Uterus (tissue), 2 donors: Measurements from ENCODE around the gene SORT1.

Experiments
- POLR2A ChIP-seq, 2 donors: fragments of 450-650 bp; IDR thresholded peaks; one replicate each; pipeline ENCODE4 v1.6.1; 2016; ENCODE audit warnings: antibody characterized with exemption in 2 of 2, mild to moderate bottlenecking in 1 of 2, moderate library complexity in 1 of 2
- TF ChIP-seq, protein P1 (sequence below), 4 experiments: fragments of 200-600 bp in 2 of 4; fragments of 450-650 bp in 2 of 4; sonication (generic) in 2 of 4; IDR thresholded peaks; one replicate each; pipeline ENCODE4 v1.5.1; 2016 to 2019; ENCODE audit warnings: antibody characterized with exemption in 4 of 4, mild to moderate bottlenecking in 2 of 4, moderate library complexity in 1 of 4

DNA sequence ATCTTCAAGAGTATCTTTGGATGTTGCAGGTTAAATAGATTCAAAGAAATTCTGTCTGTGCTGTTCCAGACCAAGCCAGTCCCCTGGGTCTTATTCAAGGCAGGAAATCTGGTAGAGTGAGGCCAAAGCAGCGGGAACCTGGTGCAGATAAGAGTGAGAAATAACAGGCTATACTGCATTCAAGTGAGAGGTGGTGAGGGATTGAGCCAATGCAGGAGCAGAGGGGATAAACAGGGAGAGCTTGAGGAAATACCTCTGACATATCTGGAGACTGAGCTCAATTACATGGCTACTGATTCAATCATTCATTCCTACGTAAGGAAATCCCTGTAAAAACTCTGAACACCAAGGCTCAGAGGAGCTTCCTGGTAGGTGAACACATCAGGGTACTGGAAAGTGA lies 45.8 kb upstream of the SORT1 start:
- TF ChIP-seq, protein P1, sequence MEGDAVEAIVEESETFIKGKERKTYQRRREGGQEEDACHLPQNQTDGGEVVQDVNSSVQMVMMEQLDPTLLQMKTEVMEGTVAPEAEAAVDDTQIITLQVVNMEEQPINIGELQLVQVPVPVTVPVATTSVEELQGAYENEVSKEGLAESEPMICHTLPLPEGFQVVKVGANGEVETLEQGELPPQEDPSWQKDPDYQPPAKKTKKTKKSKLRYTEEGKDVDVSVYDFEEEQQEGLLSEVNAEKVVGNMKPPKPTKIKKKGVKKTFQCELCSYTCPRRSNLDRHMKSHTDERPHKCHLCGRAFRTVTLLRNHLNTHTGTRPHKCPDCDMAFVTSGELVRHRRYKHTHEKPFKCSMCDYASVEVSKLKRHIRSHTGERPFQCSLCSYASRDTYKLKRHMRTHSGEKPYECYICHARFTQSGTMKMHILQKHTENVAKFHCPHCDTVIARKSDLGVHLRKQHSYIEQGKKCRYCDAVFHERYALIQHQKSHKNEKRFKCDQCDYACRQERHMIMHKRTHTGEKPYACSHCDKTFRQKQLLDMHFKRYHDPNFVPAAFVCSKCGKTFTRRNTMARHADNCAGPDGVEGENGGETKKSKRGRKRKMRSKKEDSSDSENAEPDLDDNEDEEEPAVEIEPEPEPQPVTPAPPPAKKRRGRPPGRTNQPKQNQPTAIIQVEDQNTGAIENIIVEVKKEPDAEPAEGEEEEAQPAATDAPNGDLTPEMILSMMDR (IDR thresholded peaks at IDR 0.05) = no peak
- TF ChIP-seq POLR2A (IDR thresholded peaks at IDR 0.05) = no peak
